ENCODE data around the gene CAMTA1.

CAMTA1 gene

GRCh38 chr1:6999826-7000225, 214.6 kb downstream of the CAMTA1 start:
- no peak overlapping the region for H3K4me3 ChIP-seq (ENCODE audit: low read length)
- no peak for TF ChIP-seq CTCF (conservative IDR thresholded peaks at IDR 0.05; ENCODE audit: low read depth, low read length)
- DNase-seq (ENCODE audit: low read depth), result no peak

GRCh38 chr1:7000720-7001119, 215.5 kb downstream of the CAMTA1 start:
- no peak for DNase-seq (ENCODE audit: low read depth)
- no peak overlapping the region for H3K4me3 ChIP-seq (ENCODE audit: low read length)
- TF ChIP-seq CTCF (conservative IDR thresholded peaks at IDR 0.05; ENCODE audit: low read depth, low read length), result no peak

- H3K4me3 ChIP-seq (ENCODE audit: low read length), result no peak overlapping the region
- TF ChIP-seq CTCF (conservative IDR thresholded peaks at IDR 0.05; ENCODE audit: low read depth, low read length), result no peak
- no peak for DNase-seq (ENCODE audit: low read depth)
Observed at GRCh38 chr1:7002728-7003127, 217.5 kb downstream of the CAMTA1 start.

- no peak overlapping the region for H3K4me3 ChIP-seq (ENCODE audit: low read length)
- DNase-seq (ENCODE audit: low read depth), result no peak
- TF ChIP-seq CTCF (conservative IDR thresholded peaks at IDR 0.05; ENCODE audit: low read depth, low read length), result no peak
Observed at GRCh38 chr1:7003676-7004075, 218.4 kb downstream of the CAMTA1 start.

- TF ChIP-seq CTCF (conservative IDR thresholded peaks at IDR 0.05; ENCODE audit: low read depth, low read length), result no peak
- DNase-seq (ENCODE audit: low read depth), result no peak
- H3K4me3 ChIP-seq (ENCODE audit: low read length), result no peak overlapping the region
Observed at GRCh38 chr1:7004181-7004580, 218.9 kb downstream of the CAMTA1 start.

- no peak overlapping the region for H3K4me3 ChIP-seq (ENCODE audit: low read length)
- TF ChIP-seq CTCF (conservative IDR thresholded peaks at IDR 0.05; ENCODE audit: low read depth, low read length), result no peak
- no peak for DNase-seq (ENCODE audit: low read depth)
Observed at GRCh38 chr1:7005762-7006161, 220.5 kb downstream of the CAMTA1 start.

- no peak for TF ChIP-seq CTCF (conservative IDR thresholded peaks at IDR 0.05; ENCODE audit: low read depth, low read length)
- no peak for DNase-seq (ENCODE audit: low read depth)
Observed at GRCh38 chr1:7006996-7007871, 222.0 kb downstream of the CAMTA1 start.

More at GRCh38 chr1:7006996-7007871, 222.0 kb downstream of the CAMTA1 start:
- H3K4me3 ChIP-seq (ENCODE audit: low read length), result no peak overlapping the region

All from retinal pigment epithelial cell (primary cell).